ENCODE results near the gene GREB1L.

GREB1L gene

GRCh38 chr18:21452276-21452780, 210.3 kb downstream of the GREB1L start:
- no peak for DNase-seq

DNA sequence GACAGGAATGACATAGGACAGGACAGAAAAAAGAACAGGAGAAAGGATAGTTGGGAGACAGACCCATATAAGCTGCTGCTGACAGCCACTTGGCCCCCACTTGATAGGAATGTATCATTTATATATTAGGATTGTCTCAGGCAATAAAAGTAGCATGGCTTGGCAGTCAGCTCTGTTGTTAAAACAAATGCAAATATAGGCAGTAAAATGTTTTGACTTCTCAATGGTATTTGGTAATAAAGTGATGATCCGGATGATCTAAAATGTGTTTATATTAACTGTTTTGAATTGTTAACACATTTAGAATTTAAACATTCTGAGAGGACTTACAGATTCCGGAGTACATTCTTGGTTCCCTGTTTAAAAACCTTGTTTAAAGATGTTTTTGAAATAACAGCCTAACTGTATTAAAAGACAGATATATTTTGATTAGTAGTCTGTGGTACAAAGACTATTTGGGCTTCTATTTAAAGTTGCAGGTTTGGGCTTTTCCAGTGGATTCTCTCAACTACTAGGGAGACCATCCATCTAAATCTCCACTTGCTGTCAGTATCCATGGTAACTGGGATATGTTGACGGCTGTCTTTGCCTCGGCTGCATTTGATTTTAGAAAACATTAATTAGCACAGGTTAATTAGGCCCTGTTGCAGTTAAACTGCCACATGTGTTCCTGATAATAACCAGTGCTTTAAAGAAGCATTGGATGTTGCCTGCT, 210.9 kb downstream of the GREB1L start:
- DNase-seq, result no peak

DNA sequence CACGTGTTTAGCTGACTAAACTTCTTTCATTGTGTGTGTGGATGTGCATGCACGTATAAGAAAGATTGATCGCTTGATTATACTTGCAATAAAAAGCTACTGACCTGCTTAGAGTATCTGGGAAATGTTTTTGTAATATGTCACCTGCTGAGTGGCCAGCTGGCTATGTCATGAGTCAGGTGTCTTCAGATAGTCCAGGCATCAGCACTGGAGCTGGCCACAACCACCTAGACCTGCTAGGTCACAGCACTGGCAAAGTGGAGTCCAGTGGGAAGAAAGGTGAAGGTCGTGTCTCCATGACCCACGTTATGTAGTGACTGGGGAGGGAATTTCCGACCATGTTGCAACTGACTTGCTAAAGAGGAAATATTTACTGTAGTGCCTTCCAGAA, 211.5 kb downstream of the GREB1L start:
- no peak for DNase-seq

GRCh38 chr18:21454725-21455124, 212.7 kb downstream of the GREB1L start:
- DNase-seq, result no peak

GRCh38 chr18:21456428-21457178, 214.6 kb downstream of the GREB1L start:
- DNase-seq, result no peak

DNA sequence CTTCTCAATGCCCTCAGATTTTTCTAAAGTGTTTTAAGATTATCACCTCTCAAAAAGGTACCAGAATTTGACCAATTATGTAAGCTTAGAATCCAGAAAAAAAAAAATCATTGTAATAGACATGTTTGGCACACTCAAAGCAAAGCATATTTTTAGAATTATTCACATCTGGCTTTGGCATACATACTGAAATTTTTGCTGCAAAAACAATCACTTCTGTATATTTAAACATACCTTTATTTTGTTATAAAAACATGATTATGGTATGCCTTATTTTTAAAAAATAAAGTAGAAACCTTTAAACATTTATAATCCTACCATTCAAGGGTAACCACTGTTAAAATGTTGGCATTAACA, 215.1 kb downstream of the GREB1L start:
- no peak for DNase-seq

- no peak for DNase-seq
Observed at GRCh38 chr18:21458310-21458709, 216.3 kb downstream of the GREB1L start.

DNA sequence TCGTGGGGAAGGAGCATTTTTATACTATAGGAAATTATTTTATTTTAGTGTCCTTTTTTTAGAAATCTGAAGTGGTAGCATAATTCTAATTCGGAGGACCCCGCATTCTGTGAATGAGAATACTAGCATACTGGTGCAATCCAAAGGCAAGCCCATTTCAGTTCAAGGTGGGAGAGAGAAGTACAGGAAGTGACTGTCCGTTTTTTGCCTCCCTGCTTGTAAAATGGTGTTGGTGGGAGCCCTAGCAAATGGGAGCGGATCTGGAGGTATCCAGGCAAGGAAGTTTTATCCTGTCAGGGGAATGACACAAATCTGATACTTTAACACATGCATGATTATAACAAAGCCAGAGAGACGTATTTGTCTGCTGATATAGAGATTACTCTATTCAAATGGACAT, 216.8 kb downstream of the GREB1L start:
- no peak for DNase-seq

DNA sequence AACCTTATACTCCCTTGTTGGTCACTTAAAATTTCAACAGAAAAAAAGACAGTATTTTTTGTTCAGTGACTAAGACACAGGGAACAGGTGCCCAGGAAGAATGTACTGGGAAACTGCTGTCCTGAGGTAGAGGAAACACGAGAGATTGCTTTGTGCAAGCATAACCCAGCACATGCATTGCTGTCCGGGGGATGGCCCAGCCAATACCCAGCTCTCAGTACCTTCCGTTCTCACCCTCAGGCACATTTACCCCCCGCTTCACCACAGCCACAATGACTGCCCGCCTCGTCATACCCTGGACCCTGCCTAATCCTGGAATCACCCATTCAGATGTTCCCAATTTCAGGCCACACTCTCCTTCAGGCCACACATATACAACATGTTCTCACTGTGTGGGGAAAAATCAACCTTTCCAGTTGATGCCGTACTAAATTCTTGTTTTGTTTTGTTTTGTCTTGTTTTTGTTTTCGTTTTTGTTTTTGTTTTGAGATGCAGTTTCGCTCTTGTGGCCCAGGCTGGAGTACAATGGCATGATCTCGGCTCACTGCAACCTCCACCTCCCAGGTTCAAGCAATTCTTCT, 217.8 kb downstream of the GREB1L start:
- DNase-seq, result no peak

DNA sequence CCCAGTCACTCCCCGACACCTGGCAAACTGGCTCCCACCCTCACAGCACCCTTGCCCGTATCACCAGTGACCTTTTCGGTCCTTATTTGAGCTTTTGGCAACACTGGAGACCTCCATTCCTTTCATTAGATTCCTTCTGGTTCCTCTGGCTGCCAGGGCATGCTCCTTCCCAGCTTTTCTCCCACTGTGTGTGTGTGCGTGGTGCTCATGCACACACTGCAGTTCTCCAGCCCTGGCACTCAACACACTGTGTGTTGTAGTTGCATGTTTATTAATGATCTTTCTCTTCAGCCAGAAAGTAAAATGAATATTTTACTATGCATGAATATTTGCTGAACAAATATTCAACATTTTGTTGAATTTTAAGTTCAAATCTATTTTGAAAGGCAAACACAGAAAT, 219.4 kb downstream of the GREB1L start:
- DNase-seq, result no peak

DNA sequence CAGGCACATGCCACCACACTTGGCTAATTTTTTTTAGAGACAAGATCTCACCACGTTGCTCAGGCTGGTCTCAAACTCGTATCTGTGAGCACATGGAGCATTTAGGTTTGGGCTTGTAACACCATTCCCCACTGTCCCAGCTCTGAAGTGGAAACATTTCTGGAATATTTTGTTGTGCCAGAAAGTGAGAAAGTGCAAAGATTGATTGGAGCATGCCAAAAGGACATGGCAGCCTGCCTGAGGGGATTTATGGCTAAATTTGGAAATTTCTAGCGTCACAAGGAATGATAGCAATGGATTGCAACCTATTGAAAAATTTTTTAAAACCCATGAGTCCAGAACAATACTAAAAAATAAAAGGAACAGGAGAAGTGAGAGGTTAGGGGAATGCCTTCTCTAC, 221.7 kb downstream of the GREB1L start:
- DNase-seq, result no peak

DNA sequence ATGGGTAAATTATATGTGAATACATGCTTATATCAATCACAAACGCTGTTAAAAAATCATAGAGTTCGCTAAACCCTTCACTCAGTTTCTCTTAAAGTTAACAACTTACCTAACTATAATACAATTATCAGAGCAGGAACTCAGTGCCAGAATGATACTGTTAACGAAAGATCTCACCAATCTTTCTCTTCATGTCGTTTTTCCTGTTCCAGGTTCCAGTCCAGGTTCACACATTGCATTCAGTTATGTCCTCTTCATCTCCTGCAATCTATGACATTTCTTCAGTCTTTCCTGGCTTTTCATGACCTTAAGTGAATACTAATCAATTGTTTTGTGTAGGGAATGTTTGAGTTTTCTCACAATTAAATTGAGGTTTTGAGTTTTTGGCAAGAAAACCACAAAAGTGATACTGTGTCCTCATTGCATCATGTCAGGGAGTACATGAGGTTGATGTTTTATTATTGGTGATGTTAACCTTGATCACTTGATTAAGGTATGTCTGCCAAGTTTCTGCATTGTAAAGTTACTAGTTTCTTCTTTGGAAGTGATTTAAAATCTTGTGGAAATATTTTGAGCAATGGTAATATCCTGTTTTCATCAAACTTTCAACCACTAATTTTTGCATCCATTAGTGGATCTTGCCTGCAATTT, 226.6 kb downstream of the GREB1L start:
- DNase-seq, result no peak

DNA sequence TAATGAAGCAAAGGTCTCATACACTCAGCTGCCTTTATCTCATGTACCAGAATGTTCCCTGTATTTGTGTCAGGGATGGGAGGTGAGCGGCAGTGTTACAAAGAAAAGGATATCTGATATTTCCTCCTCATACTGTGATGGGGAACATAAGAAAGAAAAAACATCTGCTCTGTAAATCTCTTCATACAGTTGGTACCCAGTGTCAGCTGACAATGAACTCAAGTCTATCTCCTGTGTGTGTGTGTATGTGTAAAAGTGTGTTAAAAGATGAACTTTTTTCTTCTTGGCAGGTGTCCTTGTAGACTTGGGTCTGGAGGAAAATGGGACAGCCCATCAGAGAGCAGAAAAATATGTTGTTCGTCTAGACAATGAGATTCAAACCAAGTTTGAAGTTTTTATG, 230.7 kb downstream of the GREB1L start:
- DNase-seq, result no peak

- no peak for DNase-seq
Observed at GRCh38 chr18:21474621-21475020, 232.6 kb downstream of the GREB1L start.

DNA sequence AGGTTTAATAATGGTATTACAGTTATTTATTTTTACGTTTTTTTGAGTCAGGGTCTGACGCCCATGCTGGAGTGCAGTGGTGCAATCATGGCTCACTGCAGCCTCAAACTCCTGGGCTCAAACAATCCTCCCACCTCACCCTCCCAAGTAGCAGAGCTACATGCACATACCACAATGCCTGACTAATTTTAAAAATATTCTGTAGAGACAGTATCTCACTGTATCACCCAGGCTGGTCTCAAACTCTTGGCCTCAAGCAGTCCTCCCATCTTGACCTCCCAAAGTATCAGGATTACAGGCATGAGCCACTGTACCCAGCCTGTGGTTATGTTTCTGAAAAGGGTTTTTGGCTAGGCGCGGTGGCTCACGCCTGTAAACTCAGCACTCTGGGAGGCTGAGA, 237.7 kb downstream of the GREB1L start:
- DNase-seq, result no peak

GRCh38 chr18:21481739-21482138, 239.7 kb downstream of the GREB1L start:
- no peak for DNase-seq

- no peak for DNase-seq
Observed at GRCh38 chr18:21483051-21483450, 241.0 kb downstream of the GREB1L start.

- DNase-seq, result no peak
Observed at GRCh38 chr18:21484851-21485636, 243.0 kb downstream of the GREB1L start.

DNA sequence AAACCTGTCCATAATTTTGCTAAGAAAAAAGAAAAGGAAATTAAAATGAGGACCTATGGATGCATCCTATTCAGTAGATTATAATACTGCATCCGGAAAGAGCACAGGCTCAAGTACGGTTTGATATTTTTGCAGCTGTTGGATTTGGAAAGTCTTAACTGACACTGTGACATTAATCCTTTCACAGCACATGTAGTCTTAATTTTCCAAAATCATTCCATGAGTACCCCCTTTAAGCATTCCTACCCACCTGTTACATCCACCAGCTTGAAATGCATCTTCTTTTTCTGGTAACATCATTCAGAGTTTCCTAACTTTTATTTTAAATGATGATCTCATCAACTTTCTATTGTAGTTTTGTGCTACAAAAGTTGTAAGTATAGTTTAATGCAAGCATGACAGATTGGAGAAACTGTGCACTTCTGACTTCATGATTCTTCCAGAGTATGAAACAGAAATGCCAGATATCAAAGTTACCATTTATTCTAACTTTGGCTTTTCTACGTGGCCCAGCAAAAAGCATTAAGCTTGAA, 244.9 kb downstream of the GREB1L start:
- DNase-seq, result no peak

DNA sequence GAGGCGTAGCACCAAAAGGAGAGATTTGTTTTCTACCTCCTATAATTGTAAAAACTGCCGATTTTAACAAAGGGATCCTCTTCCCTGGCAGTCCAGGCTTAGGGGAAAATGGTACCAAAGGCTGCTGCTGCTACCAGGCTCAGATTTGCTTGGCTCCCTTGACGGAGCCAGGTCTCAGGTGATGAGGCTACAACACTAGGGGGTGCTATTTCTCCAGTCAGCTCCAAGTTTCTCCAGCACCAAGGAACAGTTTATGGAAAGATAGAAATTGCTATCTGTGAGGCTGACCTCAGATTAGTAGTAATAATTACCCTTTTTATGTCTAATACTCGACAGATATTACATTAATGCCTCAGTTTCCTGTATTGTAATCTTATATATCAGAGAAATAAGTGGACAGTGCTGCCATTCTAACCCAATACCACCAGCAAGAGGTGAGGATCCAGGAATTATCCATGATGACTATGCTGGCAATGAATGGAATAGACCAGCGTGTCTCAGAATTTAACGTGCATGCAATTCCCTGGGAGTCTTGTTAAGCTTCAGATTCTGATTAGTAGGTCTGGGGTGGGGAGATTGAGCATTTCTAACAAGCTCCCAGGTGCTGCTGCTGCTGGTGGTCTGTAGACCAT, 247.2 kb downstream of the GREB1L start:
- DNase-seq, result no peak

DNA sequence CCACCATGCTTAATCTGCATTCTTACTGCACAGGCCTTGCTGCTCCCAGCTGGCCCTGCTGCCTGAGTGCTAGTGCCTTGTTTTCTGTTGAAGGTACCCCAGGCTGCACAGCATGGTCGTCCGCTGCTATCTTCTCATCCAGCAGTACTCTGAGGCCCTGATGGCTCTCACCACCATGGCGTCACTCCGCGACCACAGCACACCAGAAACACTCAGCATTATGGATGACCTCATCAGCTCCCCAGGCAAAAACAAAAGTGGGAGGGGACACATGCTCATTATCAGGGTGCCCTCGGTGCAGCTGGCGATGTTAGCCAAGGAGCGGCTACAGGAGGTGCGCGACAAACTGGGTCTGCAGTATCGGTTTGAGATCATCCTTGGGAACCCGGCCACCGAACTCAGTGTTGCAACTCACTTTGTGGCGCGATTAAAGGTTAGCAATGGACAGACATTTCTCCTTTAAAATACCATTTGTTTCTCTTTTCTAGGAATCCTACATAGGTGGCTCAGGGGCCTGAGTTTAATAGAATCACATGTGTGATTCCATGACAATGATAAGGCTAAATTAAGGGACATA, 248.0 kb downstream of the GREB1L start:
- no peak for DNase-seq

DNA sequence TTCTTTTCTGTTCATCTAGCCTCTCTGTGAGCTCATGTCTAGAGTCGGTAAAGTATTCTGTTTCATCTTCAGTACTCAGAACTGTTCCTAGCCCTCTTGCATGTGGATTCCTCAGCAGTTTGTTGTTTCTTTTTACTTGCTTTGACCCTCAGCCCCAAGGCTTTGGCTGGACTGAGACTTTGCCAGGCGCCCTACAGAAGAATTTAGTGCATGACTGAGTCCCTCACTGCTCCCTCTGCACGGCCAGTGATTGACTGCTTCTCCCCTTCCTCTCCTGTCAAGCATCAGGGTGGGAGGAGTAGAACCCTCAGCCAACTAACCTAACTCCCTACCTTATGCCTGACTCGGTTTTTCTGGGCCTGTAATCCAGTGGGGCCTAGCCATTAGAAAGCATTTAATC, 248.7 kb downstream of the GREB1L start:
- DNase-seq, result no peak

Data from activated gamma-delta T cell (primary cell).